Gastroesophageal sphincter (tissue), 3 donors: ENCODE data around the gene RNF181.

Experiments used
- POLR2A ChIP-seq, 2 donors: fragments of 450-650 bp; IDR thresholded peaks; one replicate each; pipeline ENCODE4 v1.6.1; 2017; ENCODE audit warnings: antibody characterized with exemption in 2 of 2, mild to moderate bottlenecking in 2 of 2, moderate library complexity in 1 of 2
- TF ChIP-seq, protein P1 (sequence below), 4 experiments: fragments of 200-600 bp in 2 of 4; fragments of 450-650 bp in 2 of 4; sonication (generic) in 1 of 4; IDR thresholded peaks; one replicate each; pipeline ENCODE4 v1.5.1; 2017 to 2019; ENCODE audit warnings: antibody characterized with exemption in 4 of 4, mild to moderate bottlenecking in 2 of 4, moderate library complexity in 2 of 4

GRCh38 chr2:85588645-85589044 lies 6.9 kb upstream of the RNF181 start:
- TF ChIP-seq, protein P1, sequence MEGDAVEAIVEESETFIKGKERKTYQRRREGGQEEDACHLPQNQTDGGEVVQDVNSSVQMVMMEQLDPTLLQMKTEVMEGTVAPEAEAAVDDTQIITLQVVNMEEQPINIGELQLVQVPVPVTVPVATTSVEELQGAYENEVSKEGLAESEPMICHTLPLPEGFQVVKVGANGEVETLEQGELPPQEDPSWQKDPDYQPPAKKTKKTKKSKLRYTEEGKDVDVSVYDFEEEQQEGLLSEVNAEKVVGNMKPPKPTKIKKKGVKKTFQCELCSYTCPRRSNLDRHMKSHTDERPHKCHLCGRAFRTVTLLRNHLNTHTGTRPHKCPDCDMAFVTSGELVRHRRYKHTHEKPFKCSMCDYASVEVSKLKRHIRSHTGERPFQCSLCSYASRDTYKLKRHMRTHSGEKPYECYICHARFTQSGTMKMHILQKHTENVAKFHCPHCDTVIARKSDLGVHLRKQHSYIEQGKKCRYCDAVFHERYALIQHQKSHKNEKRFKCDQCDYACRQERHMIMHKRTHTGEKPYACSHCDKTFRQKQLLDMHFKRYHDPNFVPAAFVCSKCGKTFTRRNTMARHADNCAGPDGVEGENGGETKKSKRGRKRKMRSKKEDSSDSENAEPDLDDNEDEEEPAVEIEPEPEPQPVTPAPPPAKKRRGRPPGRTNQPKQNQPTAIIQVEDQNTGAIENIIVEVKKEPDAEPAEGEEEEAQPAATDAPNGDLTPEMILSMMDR (IDR thresholded peaks at IDR 0.05), result no peak
- TF ChIP-seq POLR2A (IDR thresholded peaks at IDR 0.05), result no peak
